Esophagus (tissue), 2 donors: ENCODE measurements around the gene TTN. TPM values are rescaled to one million over a fixed set of nuclear protein-coding genes. Genes with fewer than 3 reads are reported as not detected.

Experiments
- H3K27ac ChIP-seq, 2 donors: one replicate each; pipeline ENCODE4 v1.5.1; 2013; ENCODE audit warnings: low read depth in 2 of 2, mild to moderate bottlenecking in 2 of 2, inconsistent platforms in 1 of 2, low read length in 1 of 2, moderate library complexity in 1 of 2
- H3K27me3 ChIP-seq, 2 donors: one replicate each; pipeline ENCODE4 v1.6.1; 2013; ENCODE audit warnings: low read length in 2 of 2, control low read depth in 1 of 2, mild to moderate bottlenecking in 1 of 2; ENCODE audit not compliant: insufficient read depth in 2 of 2, control insufficient read depth in 1 of 2
- H3K36me3 ChIP-seq, 2 donors: one replicate each; pipeline ENCODE4 v1.6.1; 2013; ENCODE audit warnings: low read length in 1 of 2; ENCODE audit not compliant: control insufficient read depth in 2 of 2, insufficient read depth in 2 of 2
- H3K4me1 ChIP-seq, 2 donors: one replicate each; pipeline ENCODE4 v1.6.1; 2013; ENCODE audit warnings: low read length in 1 of 2; ENCODE audit not compliant: control insufficient read depth in 2 of 2, insufficient read depth in 2 of 2
- H3K4me3 ChIP-seq, 2 donors: one replicate each; pipeline ENCODE4 v1.5.1; 2013; ENCODE audit warnings: low read length in 2 of 2, mild to moderate bottlenecking in 2 of 2, low read depth in 1 of 2, moderate library complexity in 1 of 2
- H3K9me3 ChIP-seq, 2 donors: one replicate each; pipeline ENCODE4 v1.6.1; 2013; ENCODE audit warnings: mild to moderate bottlenecking in 2 of 2, low read depth in 1 of 2, low read length in 1 of 2, moderate library complexity in 1 of 2; ENCODE audit not compliant: control insufficient read depth in 2 of 2, insufficient read depth in 1 of 2
- WGBS, 2 donors: extraction: QIAGEN DNeasy Blood & Tissue Kit; methylation state at CpG; one replicate each; pipeline ENCODE4 v1.1.7; 2013; 5-methylcytosine and 5-hydroxymethylcytosine counted together
- polyA plus RNA-seq, 2 donors: library from polyadenylated mRNA; stranded (reverse); fragments of 200-250 nt; gene quantifications; one replicate each; pipeline ENCODE4 v1.2.3, GENCODE V29; 2013
- donor health status: healthy with polysubstance abuse.
- donor health status: Bipolar disorder and iron deficiency.

Gene TTN
- polyA plus RNA-seq, 2 donors, result 0.09 to 0.59 TPM

DNA sequence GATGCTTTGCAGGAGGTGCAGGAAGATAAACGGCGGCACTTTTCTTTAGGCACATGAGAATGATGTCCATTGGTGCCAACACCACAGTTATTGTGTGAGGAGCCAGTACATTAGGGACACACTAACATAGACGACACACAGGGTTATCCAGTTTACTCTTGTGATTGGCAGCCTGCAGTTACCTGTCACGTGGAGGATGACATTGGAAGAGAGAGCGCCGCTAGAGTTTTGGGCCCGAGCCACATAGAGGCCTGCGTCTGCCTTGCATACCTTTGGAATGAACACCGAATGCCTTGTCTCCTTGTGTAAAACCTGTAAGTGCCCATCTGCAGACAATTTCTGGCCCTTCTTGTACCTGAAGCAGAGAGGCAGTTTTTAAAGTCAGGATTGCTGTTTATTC is 26.9 kb upstream of the TTN start:
- no peaks in the 10 kb centered on the region for H3K36me3 ChIP-seq
- 84 to 89% methylated on average over 9 of the region's 9 CpGs for WGBS, 2 donors
- H3K27me3 ChIP-seq, result no peaks in the 10 kb centered on the region
- H3K4me1 ChIP-seq, result no peaks in the 10 kb centered on the region
- no peaks in the 10 kb centered on the region for H3K9me3 ChIP-seq
- no peak overlapping the region for H3K27ac ChIP-seq
- H3K4me3 ChIP-seq, result no peak overlapping the region

DNA sequence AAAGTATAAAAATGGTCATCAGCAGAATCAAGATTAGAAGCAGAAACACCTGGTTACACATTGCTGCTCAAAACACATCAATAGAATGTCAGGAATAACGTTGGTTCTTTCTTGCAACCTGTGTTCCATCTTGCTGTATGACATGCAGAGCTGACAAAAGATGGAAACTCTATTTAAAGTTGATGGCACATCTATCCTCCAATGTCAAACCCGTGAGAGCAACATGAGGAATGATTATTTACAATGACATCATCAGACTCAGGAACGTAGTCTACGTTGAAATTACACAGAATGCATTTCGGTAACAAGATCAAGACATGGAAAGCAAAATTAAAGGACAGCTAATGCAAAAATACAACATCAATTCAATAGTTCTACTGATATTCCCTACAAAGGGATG is 26.2 kb upstream of the TTN start:
- 70% methylated on average over 5 of the region's 5 CpGs for WGBS, 2 donors
- Histone ChIP-seq H3K4me3 (no peak overlapping the region), H3K27ac (no peak overlapping the region), H3K9me3 (no peaks in the 10 kb centered on the region), H3K36me3 (no peaks in the 10 kb centered on the region), H3K27me3 (no peaks in the 10 kb centered on the region), H3K4me1 (no peaks in the 10 kb centered on the region)

GRCh38 chr2:178830451-178830850 is 23.2 kb upstream of the TTN start:
- no peaks in the 10 kb centered on the region for H3K27me3 ChIP-seq
- WGBS, 2 donors, result 48 to 62% methylated on average over 2 of the region's 2 CpGs
- H3K4me3 ChIP-seq, result no peak overlapping the region
- H3K36me3 ChIP-seq, result no peaks in the 10 kb centered on the region
- H3K9me3 ChIP-seq, result no peaks in the 10 kb centered on the region
- H3K4me1 ChIP-seq, result no peaks in the 10 kb centered on the region
- no peak overlapping the region for H3K27ac ChIP-seq

DNA sequence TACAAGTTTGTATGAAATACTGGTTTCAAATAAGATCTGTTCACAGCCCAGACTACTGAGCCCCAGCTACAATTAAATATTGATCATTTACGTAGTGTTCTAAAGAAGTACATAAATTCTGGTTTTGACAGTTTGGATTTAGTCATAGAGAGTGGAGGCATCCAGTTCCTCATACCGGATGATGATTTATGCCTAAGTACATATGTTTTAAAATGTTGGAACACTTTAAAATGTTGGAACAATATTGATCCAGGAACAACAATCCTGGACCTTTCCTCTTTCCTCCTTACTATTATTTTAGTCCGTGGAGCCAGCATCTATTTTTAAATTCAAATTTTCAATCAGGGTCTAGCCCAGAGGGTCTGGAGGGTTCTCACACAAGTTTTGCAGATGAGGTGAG is 22.8 kb upstream of the TTN start:
- Histone ChIP-seq H3K4me1 (no peaks in the 10 kb centered on the region), H3K27ac (no peak overlapping the region), H3K36me3 (no peaks in the 10 kb centered on the region), H3K4me3 (no peak overlapping the region), H3K27me3 (no peaks in the 10 kb centered on the region), H3K9me3 (no peaks in the 10 kb centered on the region)
- 57 to 67% methylated on average over 3 of the region's 3 CpGs for WGBS, 2 donors

DNA sequence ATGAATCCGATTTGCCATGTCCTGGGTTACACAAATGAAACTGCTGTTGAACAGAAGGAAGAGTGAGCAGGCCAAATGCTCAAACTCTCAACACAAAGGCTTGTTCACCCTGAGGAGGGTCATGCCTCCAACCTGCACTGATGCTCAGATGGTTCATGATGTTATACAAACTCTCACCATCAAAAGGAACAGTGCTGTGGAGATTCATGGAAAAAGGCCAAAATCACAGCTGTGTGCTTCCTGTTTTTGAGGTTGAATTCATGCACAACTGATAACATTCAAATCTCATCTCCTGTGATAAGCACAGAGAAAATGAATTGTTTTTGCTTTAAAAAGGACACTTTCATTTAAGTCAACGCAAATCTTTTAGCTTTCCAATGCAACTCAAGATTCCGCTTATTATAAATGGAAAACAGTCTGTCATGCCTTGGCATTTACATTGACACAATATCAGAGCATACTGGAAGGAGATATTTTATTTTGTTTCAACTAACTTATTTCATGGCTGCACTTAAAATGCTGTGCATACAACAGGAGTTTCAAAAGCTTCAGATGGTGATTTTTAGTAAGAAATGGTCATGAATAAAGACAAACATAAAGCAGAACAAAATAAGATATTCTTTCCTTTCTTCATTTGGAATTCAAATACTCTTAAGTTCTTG is 22.2 kb upstream of the TTN start:
- 59 to 68% methylated on average over 3 of the region's 3 CpGs for WGBS, 2 donors
- Histone ChIP-seq H3K27ac (no peak overlapping the region), H3K36me3 (no peaks in the 10 kb centered on the region), H3K27me3 (no peaks in the 10 kb centered on the region), H3K4me3 (no peak overlapping the region), H3K4me1 (no peaks in the 10 kb centered on the region), H3K9me3 (no peaks in the 10 kb centered on the region)

GRCh38 chr2:178828486-178828881 is 21.3 kb upstream of the TTN start:
- Histone ChIP-seq H3K36me3 (no peaks in the 10 kb centered on the region), H3K27ac (no peak overlapping the region), H3K9me3 (no peaks in the 10 kb centered on the region), H3K27me3 (no peaks in the 10 kb centered on the region), H3K4me1 (no peaks in the 10 kb centered on the region), H3K4me3 (no peak overlapping the region)
- 65 to 84% methylated on average over 4 of the region's 4 CpGs for WGBS, 2 donors

DNA sequence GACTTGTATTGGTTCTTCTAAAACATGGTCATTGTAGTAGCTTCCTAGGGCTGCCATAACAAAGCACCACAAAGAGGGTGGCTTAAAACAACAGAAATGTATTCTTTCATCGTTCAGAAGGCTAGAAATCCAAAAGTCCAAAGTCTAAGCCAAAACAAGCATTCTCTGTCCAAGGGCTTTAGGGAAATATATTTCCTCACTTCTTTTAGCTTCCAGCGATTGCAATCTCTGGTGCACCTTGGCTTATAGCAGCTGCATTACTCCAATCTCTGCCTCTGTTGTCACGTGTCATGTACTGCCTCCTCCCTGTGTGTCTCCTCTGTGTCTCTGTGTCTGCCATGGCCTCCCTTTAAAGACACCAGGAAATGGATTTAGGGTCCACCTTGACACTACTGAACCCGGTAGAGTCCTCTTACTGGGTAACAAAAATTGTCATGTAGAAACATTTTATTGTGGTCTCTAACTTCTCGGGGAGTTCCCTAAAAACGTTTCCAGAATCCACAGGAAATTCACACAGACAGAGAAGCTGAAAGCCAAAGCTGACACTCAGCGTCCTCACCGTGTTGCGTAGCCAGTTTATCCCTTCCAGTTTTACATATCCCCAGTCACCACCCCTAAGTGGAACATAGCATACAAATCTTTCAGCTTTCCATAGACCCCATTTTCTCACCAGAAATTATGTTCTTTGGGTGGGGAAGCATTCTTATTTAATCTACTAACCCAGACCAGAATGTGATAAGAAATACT is 20.7 kb upstream of the TTN start:
- Histone ChIP-seq H3K4me3 (no peak overlapping the region), H3K27ac (no peak overlapping the region), H3K9me3 (no peaks in the 10 kb centered on the region), H3K4me1 (no peaks in the 10 kb centered on the region), H3K27me3 (no peaks in the 10 kb centered on the region), H3K36me3 (no peaks in the 10 kb centered on the region)
- WGBS, 2 donors, result 64 to 67% methylated on average over 9 of the region's 9 CpGs

GRCh38 chr2:178827111-178827510 is 19.9 kb upstream of the TTN start:
- Histone ChIP-seq H3K27ac (no peak overlapping the region), H3K27me3 (no peaks in the 10 kb centered on the region), H3K4me3 (no peak overlapping the region), H3K36me3 (no peaks in the 10 kb centered on the region), H3K9me3 (no peaks in the 10 kb centered on the region), H3K4me1 (no peaks in the 10 kb centered on the region)
- 61 to 73% methylated on average over 1 of the region's 1 CpG for WGBS, 2 donors

- 37 to 75% methylated on average over 1 of the region's 1 CpG for WGBS, 2 donors
- H3K27ac ChIP-seq, result no peak overlapping the region
Measured at GRCh38 chr2:178825183-178825582, 18.0 kb upstream of the TTN start.

GRCh38 chr2:178824181-178824580 is 17.0 kb upstream of the TTN start:
- Histone ChIP-seq H3K27me3 (no peaks in the 10 kb centered on the region), H3K9me3 (no peaks in the 10 kb centered on the region), H3K4me1 (no peaks in the 10 kb centered on the region), H3K27ac (no peak overlapping the region), H3K36me3 (no peaks in the 10 kb centered on the region), H3K4me3 (no peak overlapping the region)
- 92 to 94% methylated on average over 7 of the region's 7 CpGs for WGBS, 2 donors

More at GRCh38 chr2:178825183-178825582, 18.0 kb upstream of the TTN start:
- Histone ChIP-seq H3K4me1 (no peaks in the 10 kb centered on the region), H3K36me3 (no peaks in the 10 kb centered on the region), H3K4me3 (no peak overlapping the region), H3K9me3 (no peaks in the 10 kb centered on the region), H3K27me3 (no peaks in the 10 kb centered on the region)
